Spleen (tissue), 11 donors: ENCODE measurements around the gene ELFN1. TPM values are rescaled to one million over a fixed set of nuclear protein-coding genes. Genes with fewer than 3 reads are reported as not detected.

Source experiments
- DNase-seq: peaks from one replicate; pipeline ENCODE4 v3.0.0-alpha.2; 2020
- H3K27ac ChIP-seq, 8 donors: fragments of 200-600 bp; sonication (generic) in 7 of 8; 1 replicate in 4 of 8; 2 replicates in 4 of 8; pipeline versions ENCODE4 v1.5.0 to v1.8.0; 2016 to 2021; ENCODE audit warnings: inconsistent platforms in 4 of 8, mild to moderate bottlenecking in 4 of 8, moderate library complexity in 1 of 8
- H3K27me3 ChIP-seq, 7 donors: fragments of 200-600 bp; sonication (generic) in 6 of 7; replicated peaks in 1 of 7; 1 replicate in 4 of 7; 2 replicates in 3 of 7; pipeline versions ENCODE4 v1.5.0 to v1.8.0; 2016 to 2021; ENCODE audit warnings: inconsistent platforms in 3 of 7, mild to moderate bottlenecking in 1 of 7
- H3K36me3 ChIP-seq, 6 donors: fragments of 200-600 bp; sonication (generic) in 5 of 6; 1 replicate in 4 of 6; 2 replicates in 2 of 6; pipeline versions ENCODE4 v1.5.0 to v1.8.0; 2016 to 2021; ENCODE audit warnings: inconsistent platforms in 2 of 6
- H3K4me1 ChIP-seq, 6 donors: fragments of 200-600 bp; sonication (generic) in 5 of 6; 1 replicate in 3 of 6; 2 replicates in 3 of 6; pipeline versions ENCODE4 v1.5.0 to v1.8.0; 2016 to 2021; ENCODE audit warnings: inconsistent platforms in 3 of 6
- H3K4me3 ChIP-seq, 8 donors: fragments of 200-600 bp; sonication (generic) in 7 of 8; 1 replicate in 4 of 8; 2 replicates in 4 of 8; pipeline versions ENCODE4 v1.5.0 to v1.8.0; 2016 to 2021; ENCODE audit warnings: inconsistent platforms in 4 of 8, mild to moderate bottlenecking in 4 of 8, moderate library complexity in 2 of 8
- H3K9me3 ChIP-seq, 8 donors: fragments of 200-600 bp; sonication (generic) in 7 of 8; 1 replicate in 4 of 8; 2 replicates in 4 of 8; pipeline versions ENCODE4 v1.5.0 to v1.8.0; 2016 to 2021; ENCODE audit warnings: inconsistent platforms in 4 of 8
- CTCF ChIP-seq, 11 experiments: fragments of 200-600 bp in 7 of 11; fragments of 450-650 bp in 4 of 11; sonication (generic) in 4 of 11; IDR thresholded peaks in 8 of 11; conservative IDR thresholded peaks in 3 of 11; 1 replicate in 7 of 11; 2 replicates in 4 of 11; pipeline versions ENCODE4 v1.4.0 to v1.8.0; 2016 to 2021; ENCODE audit warnings: antibody characterized with exemption in 11 of 11, inconsistent platforms in 4 of 11, mild to moderate bottlenecking in 1 of 11
- POLR2A ChIP-seq, 3 donors: fragments of 450-650 bp; IDR thresholded peaks; one replicate each; pipeline ENCODE4 v1.5.1; 2017; ENCODE audit warnings: antibody characterized with exemption in 3 of 3, mild to moderate bottlenecking in 1 of 3
- POLR2AphosphoS5 ChIP-seq, 3 donors: sonication (generic); formaldehyde crosslinking; IDR thresholded peaks; one replicate each; pipeline ENCODE4 v1.5.1; 2017; ENCODE audit warnings: antibody characterized with exemption in 3 of 3
- WGBS, 5 donors: extraction: QIAGEN DNeasy Blood & Tissue Kit in 3 of 5; methylation state at CpG; one replicate each; pipeline versions ENCODE4 v1.1.5 to v1.1.7; 2013 to 2018; 5-methylcytosine and 5-hydroxymethylcytosine counted together
- intact Hi-C: fragments of 100-400 bp; cut with DNase I; formaldehyde crosslinking; loops from one replicate; pipeline ENCODE4 v1.15.0; 2023; ENCODE audit warnings: low total_unique reads
- polyA plus RNA-seq, 3 donors: library from polyadenylated mRNA; stranded (reverse); fragments of 200-250 nt; gene quantifications; one replicate each; pipeline ENCODE4 v1.2.1, GENCODE V29; 2013
- total RNA-seq, 7 donors: library from RNA; depleted of rRNA in 3 of 7; stranded (reverse); fragments of >200 nt in 3 of 7; fragmentation: NEBNext Ultra II Directional in 4 of 7; extraction: Animal tissue kit (Norgen Biotek cat#: 25700) in 4 of 7; gene quantifications; one replicate each; pipeline versions ENCODE4 v1.1.0 to v1.2.1, GENCODE V29; 2016 to 2021
- donor health status: healthy with polysubstance abuse.
- donor health status: DM: no; HTN: no; CAD: no; lungs with moderate emphysema.
- donor health status: DM: no; HTN: no; CAD: no.
- donor health status: Bipolar disorder and iron deficiency.
- donor health status: healthy.
- donor health status: DM: no; HTN: no; CAD: no.
- donor health status: DM: yes; HTN: yes; CAD: no.

The ELFN1 gene
- total and polyA plus RNA-seq, 10 donors = 0.22 to 3.9 (median 2.4) TPM

- intact Hi-C loops = no loop called here
- no peaks in the 10 kb centered on the region for H3K4me1 ChIP-seq
- peaks cover 0 to 18% (median 0%) of the 10 kb centered on the region in 7 donors for H3K27me3 ChIP-seq
- peaks cover 0 to 25% (median 13%) of the 10 kb centered on the region in 8 donors for H3K9me3 ChIP-seq
- H3K27ac ChIP-seq = no peak overlapping the region
- no peak overlapping the region for H3K4me3 ChIP-seq
- no peak for DNase-seq
- no peak for TF ChIP-seq POLR2A (IDR thresholded peaks at IDR 0.05)
- TF ChIP-seq POLR2AphosphoS5 (IDR thresholded peaks at IDR 0.05) = no peak
- no peak for TF ChIP-seq CTCF (IDR thresholded peaks at IDR 0.05 in 8 of 11, conservative IDR thresholded peaks at IDR 0.05 in 3 of 11)
- H3K36me3 ChIP-seq = peaks cover 0 to 4% (median 0%) of the 10 kb centered on the region in 6 donors
- 72 to 80% (median 77%) methylated on average over 15 to 22 of the region's 22 CpGs for WGBS, 5 donors
Measured at GRCh38 chr7:1725199-1725690, 55.2 kb downstream of the ELFN1 start.

- 87 to 97% (median 92%) methylated on average over 13 to 25 of the region's 25 CpGs for WGBS, 5 donors
- intact Hi-C loops = no loop called here
- Histone ChIP-seq H3K4me3 (no peak overlapping the region), H3K27me3 (peaks cover 0 to 18% (median 0%) of the 10 kb centered on the region in 7 donors), H3K4me1 (no peaks in the 10 kb centered on the region), H3K9me3 (peaks cover 0 to 30% (median 13%) of the 10 kb centered on the region in 8 donors), H3K27ac (no peak overlapping the region), H3K36me3 (peaks cover 0 to 4% (median 0%) of the 10 kb centered on the region in 6 donors)
- TF ChIP-seq CTCF (IDR thresholded peaks at IDR 0.05 in 8 of 11, conservative IDR thresholded peaks at IDR 0.05 in 3 of 11) = no peak
- no peak for TF ChIP-seq POLR2AphosphoS5 (IDR thresholded peaks at IDR 0.05)
- TF ChIP-seq POLR2A (IDR thresholded peaks at IDR 0.05) = no peak
- DNase-seq = no peak
Measured at GRCh38 chr7:1725766-1726630, 55.9 kb downstream of the ELFN1 start.

- Histone ChIP-seq H3K4me1 (no peaks in the 10 kb centered on the region), H3K9me3 (peaks cover 0 to 30% (median 13%) of the 10 kb centered on the region in 8 donors), H3K27me3 (peaks cover 0 to 24% (median 0%) of the 10 kb centered on the region in 7 donors), H3K27ac (no peak overlapping the region), H3K36me3 (peaks cover 0 to 4% (median 0%) of the 10 kb centered on the region in 6 donors), H3K4me3 (no peak overlapping the region)
- 81 to 97% (median 86%) methylated on average over 2 of the region's 2 CpGs for WGBS, 5 donors
- intact Hi-C loops = no loop called here
- TF ChIP-seq CTCF (IDR thresholded peaks at IDR 0.05 in 8 of 11, conservative IDR thresholded peaks at IDR 0.05 in 3 of 11) = no peak
- TF ChIP-seq POLR2A (IDR thresholded peaks at IDR 0.05) = no peak
- no peak for TF ChIP-seq POLR2AphosphoS5 (IDR thresholded peaks at IDR 0.05)
- DNase-seq = no peak
Measured at GRCh38 chr7:1727079-1727478, 57.0 kb downstream of the ELFN1 start.
